CD4-positive, alpha-beta T cell treated with Interleukin-4 for 1 hour (primary cell): ENCODE measurements around the gene SPTY2D1.
"Not testable (repeated sequence)": the region's sequence is repeated elsewhere in the genome, so short reads cannot be mapped to it uniquely, and the experiment has no call there.

Experiments used
- DNase-seq, 2 donors: peaks; one replicate each; pipeline ENCODE4 v3.0.0-alpha.2; 2020 to 2022

SPTY2D1 gene

DNA sequence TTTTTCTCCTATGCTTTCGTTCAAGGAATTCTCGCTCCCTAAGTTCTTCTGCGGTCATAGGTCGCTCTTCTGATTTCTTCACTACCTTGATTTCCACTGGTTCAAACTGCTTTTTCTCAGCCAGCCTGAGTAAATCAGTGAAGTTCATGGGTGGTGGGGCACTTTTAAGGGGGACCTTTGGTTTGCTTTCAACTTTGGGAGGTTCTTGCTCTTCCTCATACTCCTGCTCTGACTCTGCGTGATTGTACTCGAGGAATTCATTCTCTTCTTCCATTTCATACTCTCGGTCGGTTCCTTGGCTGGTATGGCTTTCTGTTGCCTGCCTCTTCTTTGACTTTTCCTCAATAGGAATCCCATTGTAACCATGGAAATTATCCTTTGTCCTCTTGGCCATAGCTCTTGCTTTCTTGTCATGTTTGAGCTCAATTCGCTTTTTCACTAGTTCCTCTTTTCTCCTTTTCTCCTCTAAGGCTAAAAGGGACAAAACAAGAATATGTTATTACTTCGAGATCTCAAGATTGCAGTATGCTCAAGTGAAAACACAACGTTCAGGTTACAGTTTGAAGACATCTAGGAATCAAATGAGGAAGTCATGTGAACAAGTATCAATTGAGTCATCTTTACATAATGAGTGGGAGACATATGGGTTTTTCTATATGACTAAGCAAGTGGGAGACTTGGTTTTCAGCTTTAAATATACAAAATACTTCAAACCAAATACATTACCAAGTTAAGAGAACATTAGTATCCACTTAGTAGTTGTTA, 18.3 kb downstream of the SPTY2D1 start:
- DNase-seq = peak in 1 of 2 donors; percentile 21

DNA sequence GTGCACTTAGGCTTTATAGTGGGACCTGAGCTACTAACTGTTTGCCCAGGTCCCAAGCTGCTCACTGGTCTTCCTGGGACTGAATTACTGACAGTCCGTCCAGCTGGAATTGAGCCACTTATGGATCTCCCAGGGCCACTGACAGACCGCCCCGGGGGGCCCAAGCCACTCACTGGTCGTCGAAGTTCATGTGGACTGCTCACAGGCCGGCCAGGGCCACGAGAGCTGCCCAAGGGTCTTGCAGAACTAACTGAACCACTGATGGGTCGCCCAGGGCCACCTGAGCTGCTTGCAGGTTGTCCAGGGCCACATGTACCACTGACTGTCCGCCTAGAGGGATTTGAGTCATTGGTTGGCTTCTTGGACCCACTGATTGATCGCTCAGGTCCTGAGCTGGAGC, 19.5 kb downstream of the SPTY2D1 start:
- DNase-seq = no peak

- DNase-seq = no peak
Measured at GRCh38 chr11:18612394-18612793, 21.7 kb downstream of the SPTY2D1 start.

GRCh38 chr11:18611196-18611595, 22.9 kb downstream of the SPTY2D1 start:
- no peak for DNase-seq

GRCh38 chr11:18608376-18608775, 25.8 kb downstream of the SPTY2D1 start:
- DNase-seq = no peak

DNA sequence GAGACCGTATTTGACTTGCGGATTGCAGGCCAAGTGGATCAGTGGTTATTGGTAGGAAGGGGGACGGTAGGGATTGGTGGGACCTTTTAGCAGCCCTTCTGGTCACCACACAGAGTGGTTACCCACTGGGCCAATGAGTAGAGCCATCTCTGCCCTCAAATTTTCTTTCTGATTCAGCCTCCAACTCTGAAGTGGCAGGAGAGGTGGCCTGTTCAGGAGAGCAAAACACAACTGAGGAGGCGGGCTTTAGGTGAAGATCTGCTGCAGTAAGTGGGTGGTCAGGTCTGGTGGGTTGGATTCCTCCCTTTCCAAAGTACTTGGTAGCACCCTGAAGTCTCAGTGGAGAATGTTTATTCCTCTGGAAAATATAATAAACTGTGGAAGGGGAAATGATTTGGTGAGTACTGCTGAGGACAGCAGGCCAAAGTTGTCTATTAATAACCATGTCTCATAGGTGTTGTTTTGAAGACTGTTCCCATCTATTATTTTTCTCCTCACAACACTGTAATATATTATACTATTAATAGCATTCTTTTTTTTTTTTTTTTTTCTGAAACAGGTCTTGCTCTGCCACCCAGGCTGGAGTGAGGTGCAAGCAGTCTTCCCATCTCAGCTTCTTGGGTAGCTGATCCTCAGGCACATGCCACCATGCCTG, 33.1 kb downstream of the SPTY2D1 start:
- no peak for DNase-seq

GRCh38 chr11:18599739-18600230, 34.4 kb downstream of the SPTY2D1 start, which contains the start of gene MISFA:
Gene MISFA (plus strand): TSS chr11:18599789. CDS start chr11:18599929, 140 bp downstream.
- no peak for DNase-seq

DNA sequence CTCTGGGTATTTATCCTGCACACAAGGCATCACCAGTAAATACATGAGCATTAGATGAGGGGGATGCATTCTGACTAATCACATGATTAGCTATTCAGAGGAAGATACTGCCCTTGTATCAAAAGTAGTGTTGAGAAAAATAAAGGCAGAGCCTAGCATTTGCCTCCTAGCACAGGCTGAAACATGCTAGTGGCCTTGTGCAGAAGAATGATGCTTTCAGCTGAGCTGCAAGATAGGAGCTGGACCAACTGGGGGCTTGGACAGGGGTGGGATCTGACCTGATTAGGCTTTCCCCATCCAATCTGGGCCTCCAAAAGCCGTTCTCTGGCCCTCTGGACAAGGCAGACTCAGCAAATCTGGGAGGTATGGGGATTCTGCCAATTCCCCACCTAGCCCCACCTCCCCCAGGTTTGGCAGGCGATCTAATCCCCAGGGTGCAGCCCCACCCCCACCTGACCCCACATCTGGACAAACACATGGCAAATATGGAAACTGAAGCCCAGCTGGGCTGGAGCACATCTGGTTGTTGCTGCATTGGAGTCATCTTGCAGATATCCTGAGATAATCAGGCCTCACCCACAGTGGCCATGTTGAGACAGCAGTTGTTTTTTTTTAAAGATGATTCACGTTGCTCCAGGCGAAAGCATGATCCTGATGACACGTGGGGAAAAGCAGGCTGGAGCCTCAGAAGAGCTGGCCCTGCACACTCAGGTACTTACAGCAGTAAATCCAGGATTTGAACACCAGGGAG, 39.0 kb downstream of the SPTY2D1 start:
- no peak for DNase-seq

DNA sequence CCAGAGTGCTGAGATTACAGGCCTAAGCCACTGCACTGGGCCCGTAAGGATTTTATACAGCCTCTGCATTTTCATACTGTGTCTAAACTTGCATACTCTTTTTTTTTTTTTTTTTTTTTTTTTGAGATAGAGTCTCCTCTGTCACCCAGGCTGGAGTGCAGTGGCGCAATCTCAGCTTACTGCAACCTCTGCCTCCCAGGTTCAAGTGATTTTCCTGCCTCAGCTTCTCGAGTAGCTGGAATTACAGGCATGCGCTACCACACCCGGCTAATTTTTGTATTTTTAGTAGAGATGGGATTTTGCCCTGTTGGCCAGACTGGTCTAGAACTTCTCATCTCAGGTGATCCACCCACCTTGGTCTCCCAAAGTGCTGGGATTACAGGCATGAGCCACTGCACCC, 40.1 kb downstream of the SPTY2D1 start:
- not testable (repeated sequence) for DNase-seq

DNA sequence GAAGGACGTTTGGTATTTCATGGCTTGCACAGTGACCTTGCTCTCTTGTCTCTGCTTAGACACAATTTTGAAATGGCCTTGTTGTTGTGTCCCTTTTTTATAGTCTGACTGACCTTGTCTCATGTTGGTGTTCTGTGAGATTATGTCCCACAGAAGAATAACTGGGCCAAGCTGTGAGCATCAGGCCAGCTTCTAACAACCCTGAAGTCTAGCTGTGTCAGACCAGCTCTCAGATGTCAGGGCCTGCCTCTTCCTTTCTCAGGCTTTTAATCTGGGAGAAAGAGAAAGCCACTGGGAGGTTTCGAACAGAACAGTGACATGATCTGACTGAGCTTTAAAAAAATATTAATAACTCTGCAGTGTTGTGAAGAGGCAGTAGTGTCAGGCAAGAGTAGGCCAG, 43.6 kb downstream of the SPTY2D1 start:
- DNase-seq = peak in 1 of 2 donors; percentile 26

DNA sequence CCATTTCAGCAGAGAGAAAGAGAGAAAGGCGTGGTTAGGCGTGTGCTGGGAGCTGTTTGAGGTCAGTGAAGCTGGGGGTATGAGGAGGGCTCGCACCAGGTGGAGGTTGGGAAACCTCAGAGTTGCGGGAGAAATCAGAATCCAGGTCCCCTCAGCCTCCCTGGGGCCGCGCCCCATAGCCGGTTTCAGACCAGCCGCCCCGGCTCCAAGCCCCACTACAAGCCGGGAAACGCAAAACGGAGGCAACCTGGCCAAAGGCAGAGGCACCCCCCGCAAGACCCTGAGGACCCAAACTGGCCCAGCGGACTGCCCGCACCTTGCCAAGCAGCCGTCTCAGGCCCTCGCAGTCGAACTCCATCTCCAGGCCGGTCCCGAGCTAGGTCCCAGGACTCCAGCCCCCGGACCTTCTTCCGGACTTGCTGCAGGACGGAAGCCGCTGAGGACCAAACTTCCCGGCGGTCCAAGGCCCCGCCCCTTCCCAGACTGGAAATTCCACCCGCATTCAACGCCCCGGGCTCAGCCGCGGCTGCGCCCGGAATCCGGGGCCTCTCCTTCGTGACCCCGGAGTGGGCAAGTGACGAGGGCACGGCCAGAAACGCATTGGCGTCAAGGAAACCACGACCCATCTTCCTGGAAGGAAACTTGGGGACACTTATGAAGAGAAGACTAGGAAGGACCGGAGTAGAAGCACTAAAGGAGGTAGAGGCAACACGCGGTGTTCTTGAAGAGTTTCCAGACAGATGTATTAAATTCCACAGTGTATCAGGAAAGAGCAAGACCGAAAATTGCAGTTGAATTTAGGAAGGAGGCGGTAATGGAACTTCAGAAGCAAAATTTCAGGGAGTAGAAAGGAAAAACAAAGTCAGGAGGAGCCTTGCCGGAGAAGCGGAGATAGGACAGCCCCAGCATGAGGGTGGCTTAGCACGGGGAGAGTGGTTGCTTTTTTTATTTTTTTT, 45.6 kb downstream of the SPTY2D1 start, which contains the start of gene UEVLD:
Gene UEVLD (minus strand): TSS at position 438 of the 956 bp plus-strand sequence. CDS start 80 bp downstream, at position 358.
- DNase-seq = peak; percentile 77 to 79

DNA sequence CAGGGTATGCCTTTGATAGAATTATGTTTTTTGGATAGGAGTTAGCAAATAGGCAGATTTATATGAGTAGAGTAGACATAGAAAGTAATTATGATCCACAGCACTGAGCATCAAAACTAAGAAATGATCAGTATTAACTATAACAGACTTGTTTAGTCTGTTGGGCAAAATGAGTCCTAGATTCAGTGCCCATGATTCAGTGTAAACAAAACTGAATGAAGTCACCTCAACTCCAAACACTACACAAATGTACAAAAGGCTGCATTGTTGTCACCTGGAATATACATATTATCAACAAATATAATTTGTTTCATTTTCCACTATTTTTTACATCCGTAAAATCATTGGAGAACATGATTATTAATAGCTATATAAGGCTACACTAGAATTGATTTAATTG, 52.3 kb downstream of the SPTY2D1 start:
- no peak for DNase-seq

- no peak for DNase-seq
Measured at GRCh38 chr11:18580113-18580766, 53.9 kb downstream of the SPTY2D1 start.

DNA sequence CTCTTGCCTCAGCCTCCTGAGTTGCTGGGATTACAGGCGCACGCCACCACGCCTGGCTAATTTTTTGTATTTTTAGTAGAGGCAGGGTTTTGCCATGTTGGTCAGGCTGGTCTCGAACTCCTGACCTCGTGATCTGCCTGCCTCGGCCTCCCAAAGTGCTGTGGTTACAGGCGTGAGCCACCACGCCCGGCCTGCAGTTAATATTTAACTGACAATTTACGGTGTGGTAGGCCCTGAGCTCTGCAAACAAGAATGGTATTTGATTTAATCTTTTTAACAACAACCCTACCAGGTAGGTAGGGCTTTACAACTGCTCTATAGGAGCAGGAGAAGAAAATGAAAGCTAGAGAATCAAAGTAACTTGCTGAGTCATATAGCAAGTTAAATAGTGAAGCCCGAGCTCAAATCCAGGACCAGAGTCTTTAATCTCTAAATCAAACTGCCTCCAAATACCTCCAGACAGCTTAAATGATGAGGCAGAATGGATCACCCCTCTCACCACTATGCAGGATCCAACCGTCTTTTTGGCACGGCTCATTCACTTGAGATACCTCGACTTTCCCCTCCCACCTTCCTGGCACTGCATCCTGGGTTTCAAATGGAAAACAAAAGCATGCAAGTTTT, 55.1 kb downstream of the SPTY2D1 start:
- DNase-seq = peak in 1 of 2 donors; percentile 44

- no peak for DNase-seq
Measured at GRCh38 chr11:18575361-18575760, 58.8 kb downstream of the SPTY2D1 start.

GRCh38 chr11:18567081-18567480, 67.1 kb downstream of the SPTY2D1 start:
- DNase-seq = no peak

DNA sequence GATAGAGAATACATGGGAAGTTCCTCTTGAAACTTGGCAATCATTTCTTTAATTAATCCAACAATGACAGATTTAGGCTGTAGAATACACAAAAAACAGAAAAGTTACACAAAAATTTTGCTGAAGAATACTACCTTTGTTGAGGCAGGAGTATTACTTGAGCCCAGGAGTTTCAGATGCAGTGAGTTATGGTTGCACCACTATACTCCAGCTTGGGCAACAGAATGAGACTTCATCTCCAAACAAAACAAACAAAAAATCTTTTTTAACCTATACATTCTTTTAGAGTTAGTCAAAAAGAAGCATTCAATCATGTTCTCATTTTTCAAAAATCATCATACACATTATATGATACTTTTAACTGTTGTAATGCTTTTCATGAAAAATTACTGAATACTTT, 67.7 kb downstream of the SPTY2D1 start:
- no peak for DNase-seq

- no peak for DNase-seq
Measured at GRCh38 chr11:18564149-18564548, 70.0 kb downstream of the SPTY2D1 start.

DNA sequence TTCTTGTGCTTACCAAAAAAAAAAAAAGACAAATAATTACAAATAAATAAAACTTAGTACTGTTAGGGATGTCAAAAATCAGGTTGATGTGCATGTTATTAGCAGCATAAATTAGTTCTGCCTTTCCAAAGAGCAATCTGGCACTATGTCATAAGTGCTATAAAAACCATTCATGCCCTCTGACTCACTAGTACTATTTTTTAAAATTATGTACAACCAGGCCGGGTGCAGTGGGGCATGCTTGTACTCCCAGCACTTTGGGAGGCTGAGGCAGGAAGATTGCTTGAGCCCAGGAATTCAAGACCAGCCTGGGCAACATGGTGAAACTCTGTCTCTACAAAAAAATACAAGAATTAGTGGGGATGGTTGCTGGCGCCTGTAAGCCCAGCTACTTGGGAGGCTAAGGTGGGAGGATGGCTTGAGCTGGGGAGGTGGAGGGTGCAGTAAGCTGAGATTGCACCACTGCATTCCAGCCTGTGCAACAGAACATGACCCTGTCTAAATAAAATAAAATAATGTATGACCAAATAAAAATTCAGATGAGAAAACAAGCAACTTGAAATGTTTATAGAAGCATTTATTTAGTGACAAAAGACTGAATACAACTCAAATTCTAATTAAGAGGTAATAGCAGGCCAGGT, 70.9 kb downstream of the SPTY2D1 start:
- DNase-seq = no peak
